ENCODE data around the gene ACD.

DNA sequence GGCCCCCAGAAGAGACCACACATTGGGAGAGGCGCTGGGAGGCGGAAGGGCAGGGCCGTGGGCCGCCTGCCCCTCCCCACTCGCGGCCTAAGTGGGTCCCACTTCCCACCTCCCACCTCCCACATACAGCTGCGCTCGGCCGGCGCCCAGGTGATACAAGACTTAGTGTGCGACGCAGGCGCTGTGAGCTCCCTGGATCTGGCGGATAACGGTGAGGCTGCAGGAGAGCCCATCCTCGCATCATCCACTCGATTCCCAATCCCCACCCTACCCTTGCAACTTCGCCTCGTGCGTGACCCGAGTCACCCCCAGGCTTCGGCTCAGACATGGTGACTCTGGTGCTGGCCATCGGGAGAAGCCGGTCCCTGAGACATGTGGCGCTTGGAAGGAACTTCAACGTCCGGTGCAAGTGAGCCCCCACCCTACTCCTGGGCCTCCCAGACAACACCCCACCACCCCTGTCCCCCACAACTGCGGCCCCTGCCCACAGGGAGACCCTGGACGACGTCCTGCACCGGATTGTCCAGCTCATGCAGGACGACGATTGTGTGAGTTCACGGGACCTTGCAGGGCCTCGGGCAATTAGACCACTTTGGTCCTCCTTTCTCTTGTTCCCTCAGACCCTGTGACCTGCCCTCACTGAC is 11.2 kb downstream of the ACD start:
- TF ChIP-seq, protein P1, sequence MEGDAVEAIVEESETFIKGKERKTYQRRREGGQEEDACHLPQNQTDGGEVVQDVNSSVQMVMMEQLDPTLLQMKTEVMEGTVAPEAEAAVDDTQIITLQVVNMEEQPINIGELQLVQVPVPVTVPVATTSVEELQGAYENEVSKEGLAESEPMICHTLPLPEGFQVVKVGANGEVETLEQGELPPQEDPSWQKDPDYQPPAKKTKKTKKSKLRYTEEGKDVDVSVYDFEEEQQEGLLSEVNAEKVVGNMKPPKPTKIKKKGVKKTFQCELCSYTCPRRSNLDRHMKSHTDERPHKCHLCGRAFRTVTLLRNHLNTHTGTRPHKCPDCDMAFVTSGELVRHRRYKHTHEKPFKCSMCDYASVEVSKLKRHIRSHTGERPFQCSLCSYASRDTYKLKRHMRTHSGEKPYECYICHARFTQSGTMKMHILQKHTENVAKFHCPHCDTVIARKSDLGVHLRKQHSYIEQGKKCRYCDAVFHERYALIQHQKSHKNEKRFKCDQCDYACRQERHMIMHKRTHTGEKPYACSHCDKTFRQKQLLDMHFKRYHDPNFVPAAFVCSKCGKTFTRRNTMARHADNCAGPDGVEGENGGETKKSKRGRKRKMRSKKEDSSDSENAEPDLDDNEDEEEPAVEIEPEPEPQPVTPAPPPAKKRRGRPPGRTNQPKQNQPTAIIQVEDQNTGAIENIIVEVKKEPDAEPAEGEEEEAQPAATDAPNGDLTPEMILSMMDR (IDR thresholded peaks at IDR 0.05), result no peak
- no peak for TF ChIP-seq POLR2A (IDR thresholded peaks at IDR 0.05)

Measured in lower leg skin (tissue), 3 donors.